Measurements from ENCODE around the gene BPNT1.

DNA sequence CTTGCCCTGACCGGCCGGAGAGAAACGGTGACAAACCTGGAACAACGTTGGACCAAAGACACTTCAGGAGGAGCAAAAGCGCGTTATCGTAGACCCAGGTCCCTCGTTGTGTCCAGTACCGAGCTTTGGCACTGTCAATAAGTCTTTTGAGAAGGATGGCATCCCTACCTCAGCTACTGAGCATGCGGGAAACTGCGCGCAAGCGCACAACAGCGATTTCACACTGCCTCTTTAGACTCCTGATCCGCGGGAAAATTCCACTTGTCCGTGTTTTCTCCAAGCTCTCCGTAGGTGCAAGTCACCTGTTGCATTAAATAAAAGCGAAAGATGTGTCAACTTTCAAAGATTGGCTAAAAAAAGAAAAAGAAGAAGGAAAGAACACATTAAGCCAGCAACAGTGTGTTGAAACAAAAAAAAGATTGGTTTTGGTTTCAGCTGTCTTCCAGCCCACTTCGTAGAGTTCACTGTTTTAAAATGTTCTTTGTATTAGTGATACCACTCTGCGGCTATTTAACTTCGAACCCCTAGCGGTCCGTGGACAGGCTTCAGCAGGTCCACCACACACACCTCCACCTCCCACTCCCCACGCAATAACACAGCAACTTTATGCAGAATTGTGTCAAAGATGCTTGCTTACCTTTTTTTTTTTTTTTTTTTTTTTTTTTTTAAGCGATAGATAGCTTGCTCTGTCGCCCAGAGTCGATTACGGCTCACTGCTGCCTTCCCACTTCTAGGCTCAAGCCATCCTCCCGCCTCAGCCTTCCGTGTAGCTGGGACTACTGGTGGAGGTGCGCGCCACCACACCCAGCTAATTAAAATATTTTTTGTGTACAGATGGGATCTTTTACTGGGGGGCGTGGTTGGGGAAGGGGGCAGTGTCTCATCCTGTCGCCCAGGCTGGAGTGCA lies at the start of gene BPNT1:
- TF ChIP-seq EZH2 (IDR thresholded peaks at IDR 0.05), result no peak
- TF ChIP-seq POLR2AphosphoS5 (IDR thresholded peaks at IDR 0.05; ENCODE audit: borderline replicate concordance, low read depth, low read length), result peak; percentile 97
- TF ChIP-seq FOXP2 (optimal IDR thresholded peaks at IDR 0.05; ENCODE audit: control extremely low read depth, extremely low read length, insufficient read depth), result peak; percentile 65
